HG03097 (cell line): ENCODE results near the gene SMIM38.

Experiments
- ATAC-seq: cut with Tn5 transposase; IDR thresholded peaks from one replicate; pipeline ENCODE4 v1.9.1; 2021; ENCODE audit not compliant: unreplicated experiment, low FRiP score

The SMIM38 gene

DNA sequence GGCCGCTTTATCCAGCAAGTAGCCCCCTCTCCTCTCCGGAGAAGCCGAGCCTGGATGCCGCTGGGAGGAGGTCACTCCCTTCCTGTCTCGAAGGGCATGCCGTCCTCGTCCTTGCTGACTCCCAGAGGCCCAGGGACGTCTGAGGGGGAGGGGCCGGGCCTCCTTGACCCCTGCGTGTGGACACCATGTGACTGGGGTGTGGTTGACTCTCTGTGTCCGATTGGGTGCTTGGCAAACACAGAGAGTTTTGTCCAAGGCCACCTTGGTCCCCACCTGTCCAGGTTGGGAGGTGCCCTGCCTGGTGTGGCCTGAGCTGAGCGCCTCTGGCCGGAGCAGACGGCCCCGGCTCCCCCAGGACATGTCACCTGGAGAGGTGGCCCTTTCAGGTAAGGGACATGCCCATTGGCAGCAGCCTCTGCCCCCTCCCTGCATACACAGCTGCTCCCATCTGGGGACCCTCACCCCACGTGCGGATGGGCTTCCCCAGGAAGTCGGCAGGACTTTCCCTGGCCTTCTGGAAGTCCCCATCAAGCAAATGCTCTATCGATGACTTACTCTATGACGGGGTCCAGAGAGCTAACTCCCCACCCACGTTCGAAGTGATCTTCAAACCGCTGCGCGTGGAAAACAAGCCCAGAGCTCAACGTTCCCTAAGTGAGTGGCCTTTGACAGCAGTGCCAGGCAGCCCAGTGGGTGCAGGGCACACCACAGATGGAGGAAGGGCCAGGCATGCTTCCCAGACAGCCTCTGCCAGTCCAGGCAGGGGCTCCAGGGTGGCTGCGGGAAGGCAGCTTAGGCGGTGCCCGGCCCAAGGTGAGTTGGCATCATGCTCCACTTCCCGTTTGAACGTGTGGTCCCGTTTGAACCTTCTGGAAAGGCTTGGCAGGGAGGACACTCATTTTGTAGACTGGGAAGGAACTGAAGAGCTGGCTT lies at the start of gene SMIM38:
TSS of gene SMIM38 (plus strand) at position 634 of the 933 bp plus-strand sequence. CDS start 1,912 bp downstream, outside the sequence.
- ATAC-seq, result no peak

DNA sequence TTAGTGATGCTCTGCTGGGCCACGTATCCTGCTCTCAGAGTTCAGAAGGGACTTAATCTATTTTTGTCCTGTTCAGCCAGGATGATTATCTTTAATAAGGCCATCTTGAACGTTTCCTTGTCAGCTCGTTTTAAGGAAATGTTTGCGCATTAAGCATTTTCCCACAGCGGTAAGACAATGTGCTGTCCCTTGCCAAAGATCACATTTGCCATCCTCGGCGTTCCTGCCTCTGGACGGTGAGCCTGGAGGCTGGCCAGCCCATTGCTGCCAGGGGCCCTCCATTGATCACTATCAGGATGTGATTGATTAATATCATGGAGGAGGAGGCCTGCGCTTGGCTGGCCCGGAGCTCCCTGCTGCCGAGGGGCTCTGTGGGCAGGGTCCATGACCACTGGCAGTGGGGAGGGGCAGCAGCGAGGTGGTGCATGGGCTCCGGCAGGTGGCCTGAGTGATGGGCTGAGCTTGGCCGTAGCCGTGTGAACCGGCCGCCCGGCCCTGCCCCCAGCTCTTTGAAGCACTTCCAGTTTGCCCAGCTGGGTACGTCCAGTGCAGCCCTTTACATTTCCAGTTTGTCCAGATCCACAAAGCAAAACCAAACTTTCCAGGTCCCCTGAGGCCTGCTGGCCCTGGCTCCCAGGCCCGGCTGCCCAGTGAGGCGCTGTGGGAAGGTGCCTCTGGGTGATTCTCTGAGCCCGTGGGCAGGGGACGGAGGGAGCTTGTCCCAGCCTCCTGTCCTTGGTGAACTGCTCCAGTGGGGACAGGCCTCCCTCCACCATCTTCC lies 49.5 kb upstream of the SMIM38 start:
- ATAC-seq, result no peak

DNA sequence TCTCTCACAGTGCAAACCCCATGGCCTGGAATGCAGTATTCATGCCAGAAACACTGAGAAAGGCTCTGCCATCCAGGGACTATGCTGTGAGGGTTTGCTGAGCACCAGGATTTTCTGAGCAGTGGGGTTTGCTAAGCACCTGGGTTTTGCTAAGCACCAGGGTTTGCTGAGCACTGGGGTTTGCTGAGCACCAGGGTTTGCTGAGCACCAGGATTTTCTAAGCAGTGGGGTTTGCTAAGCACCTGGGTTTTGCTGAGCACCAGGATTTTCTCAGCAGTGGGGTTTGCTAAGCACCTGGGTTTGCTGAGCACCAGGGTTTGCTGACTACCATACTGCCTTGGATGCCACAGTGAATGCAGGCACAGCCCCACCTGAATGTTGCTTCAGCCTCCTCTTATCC lies 48.3 kb upstream of the SMIM38 start:
- ATAC-seq, result no peak

DNA sequence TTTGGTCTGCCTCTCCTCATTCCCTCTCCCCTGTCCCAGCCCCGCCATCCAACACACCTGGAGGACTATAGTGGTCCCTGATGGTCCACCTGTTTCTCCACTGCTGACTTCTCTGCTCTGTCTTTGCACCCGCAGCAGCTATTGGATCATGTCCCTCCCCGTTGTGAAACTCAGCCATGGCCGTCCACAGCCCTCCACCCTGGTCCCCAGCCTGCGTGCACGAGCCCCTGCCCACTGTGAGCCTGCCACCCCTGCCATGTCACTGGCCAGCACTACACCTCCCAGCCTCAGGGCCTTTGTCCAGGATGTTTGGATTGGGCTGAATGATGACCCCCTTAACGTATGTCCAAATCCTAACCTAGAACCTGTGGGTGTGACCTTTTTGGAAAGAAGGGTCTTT lies 47.7 kb upstream of the SMIM38 start:
- no peak for ATAC-seq

DNA sequence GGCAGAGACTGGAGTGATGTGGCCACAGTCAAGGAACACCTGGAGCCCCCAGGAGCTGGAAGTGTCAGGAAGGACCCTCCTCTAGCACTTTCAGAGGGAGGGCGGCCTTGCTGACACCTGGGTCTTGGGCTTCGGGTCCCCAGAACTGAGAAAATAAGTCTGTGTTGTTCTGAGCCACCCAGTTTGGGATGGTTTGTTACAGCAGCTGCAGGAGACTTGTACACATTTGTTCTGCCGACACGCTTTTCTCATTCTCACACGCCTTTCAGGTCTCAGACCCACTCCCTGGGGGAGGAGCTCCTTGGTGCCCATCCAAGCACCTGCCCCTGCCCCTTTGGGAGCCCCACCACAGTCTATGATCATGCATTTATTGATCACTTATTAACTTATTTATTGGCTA lies 47.2 kb upstream of the SMIM38 start:
- no peak for ATAC-seq

DNA sequence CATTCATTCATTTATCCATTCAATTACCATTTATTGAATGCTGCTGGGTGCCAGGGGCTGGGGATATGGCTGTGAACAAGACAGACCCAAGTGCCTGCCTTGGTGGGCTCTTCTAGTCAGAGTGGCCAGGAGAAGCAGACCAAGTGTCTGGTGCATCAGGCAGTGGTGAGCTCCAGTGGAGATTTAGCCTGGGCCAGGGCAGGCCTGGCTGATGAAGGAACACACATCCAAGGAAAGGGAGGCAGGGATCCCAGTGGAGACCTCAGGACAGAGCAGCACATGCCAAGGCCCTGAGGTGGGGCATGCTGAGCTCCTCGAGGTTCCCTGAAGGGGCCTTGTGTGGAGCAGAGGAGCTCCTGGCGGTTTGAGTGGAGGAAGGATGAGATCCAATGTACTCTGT lies 46.6 kb upstream of the SMIM38 start:
- ATAC-seq, result no peak

DNA sequence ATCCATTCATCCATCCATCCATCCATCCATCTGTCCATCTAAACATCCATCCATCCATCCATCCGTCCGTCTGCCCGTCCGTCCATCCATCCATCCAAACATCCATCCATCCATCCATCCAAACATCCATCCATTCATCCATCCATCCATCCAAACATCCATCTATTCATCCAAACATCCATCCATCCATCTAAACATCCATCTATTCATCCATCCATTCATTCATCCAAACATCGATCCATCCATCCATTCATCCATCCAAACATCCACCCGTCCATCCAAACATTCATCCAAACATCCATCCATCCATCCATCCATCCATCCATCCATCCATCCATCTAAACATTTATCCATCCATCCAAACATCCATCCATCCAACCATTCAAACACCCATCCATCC lies 45.3 kb upstream of the SMIM38 start:
- ATAC-seq, result no peak

DNA sequence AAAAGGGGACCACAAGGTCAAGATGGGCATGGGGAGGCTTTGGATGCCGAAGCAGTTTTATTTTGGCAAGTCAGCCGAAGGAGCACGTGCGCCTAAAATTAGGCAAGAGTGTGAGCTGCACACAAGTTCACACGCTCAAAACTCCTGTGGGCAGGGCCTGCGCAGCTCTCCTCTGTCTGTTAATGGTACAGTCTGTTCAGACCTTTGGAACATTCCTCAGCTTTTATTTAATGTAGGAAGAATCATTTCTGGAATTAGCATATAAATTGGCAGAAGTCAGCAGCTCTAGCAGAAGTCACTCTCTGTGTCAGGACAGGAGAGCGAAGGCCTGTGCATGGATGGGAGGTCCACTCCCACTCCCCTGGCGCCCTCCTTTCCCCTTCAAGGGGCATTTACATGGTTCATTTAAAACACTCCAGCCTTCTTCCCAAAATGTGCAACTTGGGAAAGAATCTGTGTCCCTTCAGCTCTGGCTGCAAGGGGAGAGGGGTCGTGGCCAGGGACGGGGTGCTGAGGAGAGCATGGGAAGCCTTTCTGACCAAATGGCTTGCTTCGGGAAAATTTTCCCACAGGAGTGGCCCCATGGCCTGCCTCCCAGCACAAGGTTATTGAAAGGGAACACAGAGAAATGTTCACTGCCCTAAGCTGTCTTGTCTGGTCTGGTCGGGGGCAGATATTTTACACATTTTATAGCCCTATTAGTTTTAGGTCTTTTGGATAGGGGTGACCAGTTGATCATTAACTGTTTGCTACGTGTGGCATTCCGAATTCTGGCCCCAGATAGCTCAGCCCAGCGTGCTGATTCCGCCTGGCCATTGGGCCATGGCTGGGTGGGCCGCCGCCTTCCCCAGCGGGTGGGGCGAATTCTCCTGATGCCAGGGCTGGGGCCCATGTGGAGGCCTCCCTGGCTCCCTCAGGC lies 43.9 kb upstream of the SMIM38 start:
- no peak for ATAC-seq

DNA sequence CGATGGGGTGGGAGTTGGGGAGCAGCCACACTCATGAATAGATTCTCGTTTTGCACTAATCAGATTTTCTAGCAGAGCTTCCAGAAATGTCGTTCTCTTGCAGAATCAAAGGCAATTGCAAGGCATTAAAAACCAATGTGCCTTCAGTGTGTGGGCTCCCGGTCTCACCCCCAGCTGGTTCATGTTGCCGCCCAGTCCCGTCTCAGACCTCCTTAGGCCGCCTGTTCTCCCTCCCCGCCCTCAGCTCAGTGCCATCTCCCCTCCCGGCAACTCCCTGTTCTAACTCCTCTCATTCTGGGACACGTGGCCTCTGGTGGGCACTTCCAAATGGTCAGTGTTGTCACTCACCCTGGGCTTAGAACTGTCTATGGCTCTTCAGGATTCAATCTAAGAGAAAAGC lies 42.5 kb upstream of the SMIM38 start:
- no peak for ATAC-seq

DNA sequence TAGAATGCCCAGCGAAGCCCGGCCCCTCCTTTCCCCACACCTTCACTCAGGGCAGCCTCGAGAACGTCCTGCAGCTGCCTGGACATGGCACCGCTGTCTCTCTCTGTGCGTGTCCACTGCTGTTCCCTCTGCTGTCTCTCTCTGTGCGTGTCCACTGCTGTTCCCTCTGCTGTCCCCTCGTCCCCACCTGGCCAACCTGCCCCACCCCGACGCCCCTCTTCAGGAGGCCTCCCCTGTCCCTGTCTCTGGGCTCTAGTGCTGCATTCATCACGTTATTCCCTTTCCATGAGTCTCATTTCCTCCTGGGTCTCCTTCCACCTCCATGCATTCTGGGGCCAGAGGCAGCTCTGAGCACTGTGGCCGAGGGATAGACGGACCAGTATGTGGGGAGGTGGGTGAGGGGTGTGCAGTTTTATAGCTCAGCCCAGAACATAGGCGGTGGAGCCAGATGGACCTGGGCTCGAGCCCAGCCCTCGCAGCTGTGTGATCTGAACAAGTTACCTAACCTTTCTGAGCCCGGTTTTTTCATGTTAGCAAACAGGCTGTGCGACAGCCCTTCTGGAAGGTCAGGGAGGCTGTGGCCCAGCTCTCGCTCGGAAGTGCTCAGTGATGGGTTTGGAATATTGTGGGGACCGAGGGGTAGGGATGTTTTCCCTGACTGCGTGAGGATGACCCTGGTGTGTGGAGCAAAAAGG lies 41.9 kb upstream of the SMIM38 start:
- no peak for ATAC-seq

DNA sequence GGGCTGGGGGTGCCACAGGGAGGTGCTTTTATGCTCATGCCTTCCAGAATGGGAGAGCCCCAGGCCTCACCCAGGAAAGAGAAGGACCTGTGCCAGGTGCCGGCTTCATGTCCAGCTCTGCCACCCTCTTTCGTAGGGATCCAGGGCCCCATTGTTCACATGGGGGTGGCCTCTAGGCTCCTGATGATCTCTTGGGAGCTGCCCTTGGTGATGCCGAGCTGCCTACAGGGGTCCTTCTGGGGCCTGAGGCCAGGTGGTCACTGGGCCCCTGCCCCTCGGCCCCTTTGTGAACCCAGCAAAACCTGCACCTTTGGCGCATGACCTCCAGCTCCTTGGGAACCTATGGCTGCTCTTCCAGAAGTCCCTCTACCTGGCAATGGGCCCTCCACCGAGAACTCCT lies 41.4 kb upstream of the SMIM38 start:
- ATAC-seq, result no peak

DNA sequence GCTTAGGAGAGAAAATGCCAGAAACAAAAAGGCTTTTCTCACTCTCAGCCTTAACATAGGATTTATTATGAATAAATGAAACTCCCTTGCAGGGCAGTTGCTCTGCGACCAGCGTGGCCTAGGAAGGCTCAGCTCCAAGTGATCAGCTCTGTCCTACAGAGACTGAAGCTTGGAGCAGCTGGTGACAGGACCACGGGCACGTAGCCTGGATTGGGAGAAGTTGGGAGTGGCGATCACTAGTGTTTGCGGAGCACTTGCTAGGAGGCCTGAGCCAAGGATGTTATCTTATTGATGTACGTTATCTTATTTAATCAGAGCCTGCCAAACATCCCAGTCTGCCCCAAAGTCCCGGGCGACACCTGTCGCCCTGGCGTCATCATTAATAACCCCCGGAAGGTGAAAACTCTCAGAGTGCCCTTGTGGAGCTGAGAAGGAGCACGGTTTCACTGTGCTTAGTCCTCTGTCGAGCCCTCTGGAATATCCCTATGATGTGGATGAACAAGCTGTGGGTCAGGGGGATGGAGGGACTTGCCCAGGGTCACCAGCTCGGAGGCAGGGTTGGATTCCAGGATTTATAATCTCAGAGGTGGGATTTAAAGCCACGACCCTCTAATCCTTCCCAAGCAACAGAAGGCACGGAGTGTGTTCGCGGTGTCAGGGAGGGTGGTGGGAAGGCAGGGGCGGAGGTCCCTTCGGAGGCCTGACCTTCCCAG lies 40.8 kb upstream of the SMIM38 start:
- ATAC-seq, result no peak

DNA sequence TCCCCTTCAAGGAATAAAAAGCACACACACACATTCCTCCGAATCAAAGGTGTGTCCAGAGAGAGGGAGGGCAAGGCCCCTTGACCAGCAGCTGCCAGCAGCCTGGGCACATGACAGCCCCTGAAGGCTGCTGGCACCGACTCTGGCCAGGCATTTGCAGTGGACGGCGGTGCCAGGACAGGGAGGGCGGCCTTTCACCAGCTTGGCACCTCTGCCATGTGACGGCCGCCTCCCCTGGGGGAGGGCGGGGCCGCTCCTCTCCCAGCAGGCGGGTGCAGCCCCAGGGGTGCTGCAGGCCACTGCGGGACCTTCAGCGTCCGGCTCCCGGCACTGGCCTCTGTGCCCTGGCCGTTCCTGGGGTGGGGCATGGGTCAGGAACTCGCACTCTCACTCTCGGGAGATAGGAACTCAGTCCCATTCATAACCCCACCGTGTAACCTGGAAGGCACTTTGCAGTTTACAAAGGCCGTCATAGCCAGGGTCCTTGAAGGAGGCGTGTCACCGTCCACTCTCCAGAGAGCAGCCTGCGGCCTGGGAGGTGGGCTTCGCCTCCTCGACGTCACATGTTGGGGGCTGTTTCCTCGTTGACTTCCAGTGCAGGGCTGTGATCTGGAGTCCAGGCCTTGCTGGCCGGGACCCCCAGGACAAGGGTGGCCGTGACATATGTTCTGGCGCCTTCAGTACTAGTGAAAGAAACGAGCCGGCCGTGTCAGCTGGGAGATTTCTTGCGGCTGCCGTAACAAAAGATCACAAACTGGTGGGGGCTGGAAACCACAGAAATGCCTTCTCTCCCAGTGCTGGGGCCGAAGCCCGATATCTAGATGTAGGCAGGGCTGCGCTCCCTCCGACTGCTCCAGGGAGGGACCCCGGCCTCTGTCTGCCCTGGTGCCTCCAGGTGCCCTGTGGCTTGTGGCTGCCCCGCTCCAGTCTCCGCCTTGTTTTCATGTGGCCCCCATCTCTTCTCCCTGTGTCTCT lies 39.9 kb upstream of the SMIM38 start:
- no peak for ATAC-seq

DNA sequence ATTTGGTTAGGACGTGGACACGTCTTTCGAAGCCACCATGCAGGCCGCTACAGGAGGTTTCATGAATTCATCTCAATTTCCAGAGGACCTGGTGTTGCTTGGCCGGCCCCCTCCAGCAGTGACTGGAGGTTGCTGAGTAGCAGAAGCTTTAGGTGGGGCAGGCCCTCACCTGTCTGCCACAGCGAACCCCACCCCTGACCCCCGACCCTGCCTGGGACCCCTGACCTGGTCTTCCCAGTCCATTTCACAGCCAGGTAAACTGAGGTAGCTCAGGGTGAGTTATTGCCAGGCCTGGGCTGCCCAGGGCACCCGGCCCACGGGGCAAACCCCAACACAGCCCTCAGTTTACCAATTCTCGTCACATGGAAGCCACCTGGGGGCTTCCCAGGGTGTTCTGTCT lies 39.1 kb upstream of the SMIM38 start:
- no peak for ATAC-seq

DNA sequence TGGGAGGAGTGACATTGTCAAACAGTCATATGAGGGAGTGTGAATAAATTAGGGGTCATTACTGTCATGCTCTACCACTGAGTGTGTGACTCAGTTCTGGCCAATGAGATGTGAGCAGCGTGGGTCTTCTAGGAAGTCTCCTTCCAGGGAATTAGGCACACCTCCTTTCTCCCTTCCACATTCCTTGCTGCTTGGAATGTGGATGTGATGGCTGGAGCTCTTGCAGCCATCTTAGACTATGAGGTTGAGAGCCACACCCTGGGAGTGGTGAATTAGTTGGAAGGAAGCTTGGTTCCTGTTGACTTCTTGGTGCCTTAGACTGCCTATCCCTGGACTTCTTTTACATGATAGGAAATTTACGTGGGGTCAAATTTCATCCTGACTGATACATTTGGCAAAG lies 36.5 kb upstream of the SMIM38 start:
- no peak for ATAC-seq

DNA sequence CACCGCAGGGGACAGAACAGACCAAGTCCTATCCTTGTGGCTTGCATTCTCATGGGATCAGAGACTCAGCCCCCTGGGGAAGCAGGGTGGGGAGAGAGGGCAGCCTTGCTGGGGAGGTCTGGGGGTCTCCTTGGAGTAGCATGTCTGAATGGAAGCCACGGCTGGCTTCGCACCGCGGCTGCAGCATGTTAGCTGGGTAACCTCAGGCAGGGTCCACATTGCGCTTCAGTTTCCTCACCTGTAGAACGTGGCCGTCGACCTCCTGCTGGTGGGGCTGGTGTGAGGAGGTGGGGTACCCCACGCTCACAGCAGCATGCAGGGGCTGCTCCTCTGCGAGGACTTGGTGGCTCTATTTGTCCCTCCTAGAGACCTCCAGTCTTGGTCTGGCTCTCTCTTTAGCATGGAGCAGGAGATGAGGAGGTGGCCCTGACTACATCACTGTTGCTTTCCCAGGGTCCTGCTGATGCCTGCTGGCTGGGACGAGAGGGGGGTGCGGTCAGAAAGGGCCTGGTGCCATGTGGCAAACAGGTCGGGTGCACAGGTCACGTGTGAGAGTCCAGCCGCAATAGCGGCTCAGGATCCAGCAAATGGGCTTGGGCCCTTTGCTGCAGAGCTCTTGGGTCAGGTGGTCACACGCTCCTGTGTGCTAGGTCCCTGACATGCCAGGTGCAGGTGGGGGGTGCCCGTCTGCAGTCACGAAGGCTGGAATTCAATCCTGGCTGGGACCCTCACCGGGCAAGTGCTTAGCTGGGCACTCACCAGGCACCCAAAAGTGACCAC lies 35.4 kb upstream of the SMIM38 start:
- ATAC-seq, result no peak

DNA sequence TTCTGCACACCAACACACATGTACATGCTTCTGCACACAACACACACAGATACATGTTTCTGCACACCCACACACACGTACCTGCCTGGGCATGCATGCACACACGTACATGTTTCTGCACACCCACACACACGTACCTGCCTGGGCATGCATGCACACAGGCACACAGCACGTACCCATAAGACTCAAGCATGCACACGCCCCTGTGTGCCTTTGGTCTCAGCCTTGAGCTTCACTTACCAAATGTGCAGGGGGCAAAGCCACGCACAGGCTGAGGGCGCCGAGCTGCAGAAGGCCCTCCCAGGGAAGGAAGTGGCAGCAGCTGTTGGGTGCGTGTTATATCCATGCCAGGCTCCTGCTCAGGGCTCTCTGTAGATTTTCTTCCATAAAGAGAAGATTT lies 34.7 kb upstream of the SMIM38 start:
- ATAC-seq, result no peak
